Measurements from ENCODE around the gene PEMT.

- TF ChIP-seq CTCF (tag by site-specific recombination; IDR thresholded peaks at IDR 0.05) (no peak), ZNF639 (tag by site-specific recombination; IDR thresholded peaks at IDR 0.05) (no peak)
Observed at GRCh38 chr17:17491546-17491988, 99.9 kb downstream of the PEMT start.

All from HEK293 (cell line).